AG04450 (cell line): Measurements from ENCODE around the gene TRIM3. TPM values are rescaled to one million over a fixed set of nuclear protein-coding genes. Genes with fewer than 3 reads are reported as not detected.

Experiments used
- CTCF ChIA-PET: fragments of 300-600, 350-600 bp; formaldehyde crosslinking; extraction: SDS; loops from one replicate; lab custom pipeline; 2022; ENCODE audit warnings: antibody characterized with exemption, inconsistent platforms; lab: Charles Lee
- POLR2A ChIA-PET: fragments of 350-600 bp; formaldehyde crosslinking; extraction: SDS; loops from one replicate; lab custom pipeline; 2021; ENCODE audit warnings: antibody characterized with exemption, inconsistent platforms; lab: Yijun Ruan, JAX
- DNase-seq: peaks from one replicate; pipeline ENCODE4 v3.0.0-alpha.2; 2011; ENCODE audit warnings: low read depth, low spot score
- H3K27ac ChIP-seq: one replicate; pipeline ENCODE4 v1.5.1; 2012; ENCODE audit warnings: low read depth, low read length, control low read depth
- H3K27me3 ChIP-seq: one replicate; pipeline ENCODE4 v1.6.0; 2012; ENCODE audit warnings: low read length; ENCODE audit not compliant: control insufficient read depth, insufficient read depth
- H3K4me3 ChIP-seq: 2 replicates; pipeline ENCODE4 v1.5.1; 2011; ENCODE audit warnings: mild to moderate bottlenecking, low read depth, low read length, control low read depth
- H3K9me3 ChIP-seq: 2 replicates; pipeline ENCODE4 v1.5.1; 2012; ENCODE audit warnings: low read length; ENCODE audit not compliant: control insufficient read depth, insufficient read depth
- polyA plus RNA-seq: library from polyadenylated mRNA; depleted of rRNA; stranded (reverse); fragments of >200 nt; gene quantifications from 2 replicates; pipeline ENCODE4 v1.2.3, GENCODE V29; 2011
- TF ChIP-seq, protein P1 (sequence below): IDR thresholded peaks from 2 replicates; pipeline ENCODE4 v1.5.1; 2011; ENCODE audit warnings: low read depth, low read length, control low read depth, inconsistent platforms

The TRIM3 gene
- polyA plus RNA-seq, 1 experiment = 10.5 TPM

DNA sequence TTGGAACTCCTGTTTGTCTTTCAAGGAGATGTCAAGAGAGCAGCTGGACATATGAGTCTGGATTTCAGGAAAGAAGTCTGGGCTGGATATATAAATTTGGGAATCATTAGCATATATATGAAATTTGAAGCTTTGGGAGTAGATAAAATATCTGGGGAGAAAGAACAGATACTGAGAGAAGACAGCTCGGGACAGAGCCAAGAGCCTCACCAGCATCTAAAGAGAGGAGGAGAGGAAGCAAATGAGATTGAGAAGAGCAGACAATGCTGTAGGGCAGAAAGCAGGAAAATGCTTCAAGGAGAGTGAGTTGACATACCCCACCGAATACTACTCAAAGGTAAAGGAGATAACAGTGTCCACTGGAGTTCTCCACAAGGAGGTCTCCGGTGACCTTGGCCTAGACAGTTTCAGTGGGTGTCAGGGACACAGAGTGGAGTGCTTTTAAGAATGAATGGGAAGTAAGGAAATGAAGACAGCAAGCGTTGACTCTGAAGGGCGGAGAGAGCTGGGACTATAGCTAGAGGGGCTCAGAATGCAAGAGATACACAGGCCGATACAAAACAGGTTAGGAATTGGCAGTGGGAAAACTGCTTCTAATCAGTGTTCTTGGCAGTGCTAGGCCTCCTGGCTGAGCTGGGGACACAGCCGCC is 55.7 kb downstream of the TRIM3 start:
- ChIA-PET CTCF (interaction anchor here (0.6 to 3.2 kb wide), 5 partner anchors 11 to 268 kb away, joined by 3 to 29 read pairs (median 5); no protein-coding TSS in a partner anchor), POLR2A (interaction anchor here (1.1 to 1.6 kb wide), 2 partner anchors 28 to 63 kb away, joined by 3 to 10 read pairs; partner anchors contain the start of genes ARFIP2, SMPD1 and TIMM10B)
- TF ChIP-seq, protein P1, sequence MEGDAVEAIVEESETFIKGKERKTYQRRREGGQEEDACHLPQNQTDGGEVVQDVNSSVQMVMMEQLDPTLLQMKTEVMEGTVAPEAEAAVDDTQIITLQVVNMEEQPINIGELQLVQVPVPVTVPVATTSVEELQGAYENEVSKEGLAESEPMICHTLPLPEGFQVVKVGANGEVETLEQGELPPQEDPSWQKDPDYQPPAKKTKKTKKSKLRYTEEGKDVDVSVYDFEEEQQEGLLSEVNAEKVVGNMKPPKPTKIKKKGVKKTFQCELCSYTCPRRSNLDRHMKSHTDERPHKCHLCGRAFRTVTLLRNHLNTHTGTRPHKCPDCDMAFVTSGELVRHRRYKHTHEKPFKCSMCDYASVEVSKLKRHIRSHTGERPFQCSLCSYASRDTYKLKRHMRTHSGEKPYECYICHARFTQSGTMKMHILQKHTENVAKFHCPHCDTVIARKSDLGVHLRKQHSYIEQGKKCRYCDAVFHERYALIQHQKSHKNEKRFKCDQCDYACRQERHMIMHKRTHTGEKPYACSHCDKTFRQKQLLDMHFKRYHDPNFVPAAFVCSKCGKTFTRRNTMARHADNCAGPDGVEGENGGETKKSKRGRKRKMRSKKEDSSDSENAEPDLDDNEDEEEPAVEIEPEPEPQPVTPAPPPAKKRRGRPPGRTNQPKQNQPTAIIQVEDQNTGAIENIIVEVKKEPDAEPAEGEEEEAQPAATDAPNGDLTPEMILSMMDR = no peak
- no peaks in the 10 kb centered on the region for H3K9me3 ChIP-seq
- H3K27ac ChIP-seq = no peak overlapping the region
- no peak for DNase-seq
- H3K4me3 ChIP-seq = peak overlapping the region; percentile 80
- H3K27me3 ChIP-seq = no peaks in the 10 kb centered on the region

DNA sequence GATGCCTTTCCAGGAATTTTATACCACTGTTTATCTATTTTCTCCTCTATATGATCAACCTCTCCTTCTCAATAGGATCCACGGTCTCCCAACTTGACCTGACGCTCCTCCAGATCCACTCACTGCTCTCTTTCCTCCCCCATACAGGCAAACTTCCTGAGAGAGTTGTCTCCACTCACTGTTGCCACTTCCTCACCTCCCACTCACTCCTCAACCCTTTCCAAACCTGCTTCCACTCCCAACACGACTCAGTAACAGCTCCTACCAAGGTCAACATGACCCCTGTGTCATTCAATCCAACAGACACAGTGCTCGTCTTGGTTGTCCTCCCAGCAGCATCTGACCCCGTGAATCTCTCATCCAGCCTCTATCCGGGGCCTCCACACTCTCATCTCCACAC is 57.9 kb downstream of the TRIM3 start:
- Histone ChIP-seq H3K27ac (no peak overlapping the region), H3K27me3 (no peaks in the 10 kb centered on the region), H3K9me3 (no peaks in the 10 kb centered on the region), H3K4me3 (no peak overlapping the region)
- ChIA-PET CTCF (no interaction called here), POLR2A (no interaction called here)
- TF ChIP-seq, protein P1 = no peak
- no peak for DNase-seq

DNA sequence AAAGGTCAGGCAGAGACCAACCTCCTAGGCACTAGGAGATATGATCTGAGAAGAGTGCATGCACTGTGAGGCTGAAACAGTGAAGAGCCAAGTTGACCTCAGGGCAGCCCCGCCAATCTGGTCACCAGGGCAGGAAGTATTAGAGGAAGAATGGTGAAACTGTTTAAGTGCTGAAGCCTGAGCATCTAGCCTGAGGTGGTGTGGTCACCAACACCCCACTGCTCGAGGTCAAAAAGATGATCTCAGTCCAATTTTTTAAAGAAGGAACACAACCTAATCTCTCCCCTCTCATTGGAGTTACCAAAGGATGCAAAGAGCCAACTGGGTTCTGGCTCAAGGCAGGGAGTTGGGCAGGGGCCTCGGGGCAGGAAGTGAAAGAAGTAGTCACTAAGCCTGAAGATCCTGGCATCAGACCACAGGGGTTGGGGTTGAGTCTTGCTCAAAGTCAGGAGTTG is 58.8 kb downstream of the TRIM3 start:
- H3K27ac ChIP-seq = no peak overlapping the region
- ChIA-PET CTCF (no interaction called here), POLR2A (no interaction called here)
- TF ChIP-seq, protein P1 = no peak
- H3K9me3 ChIP-seq = no peaks in the 10 kb centered on the region
- no peak overlapping the region for H3K4me3 ChIP-seq
- no peaks in the 10 kb centered on the region for H3K27me3 ChIP-seq
- DNase-seq = no peak

DNA sequence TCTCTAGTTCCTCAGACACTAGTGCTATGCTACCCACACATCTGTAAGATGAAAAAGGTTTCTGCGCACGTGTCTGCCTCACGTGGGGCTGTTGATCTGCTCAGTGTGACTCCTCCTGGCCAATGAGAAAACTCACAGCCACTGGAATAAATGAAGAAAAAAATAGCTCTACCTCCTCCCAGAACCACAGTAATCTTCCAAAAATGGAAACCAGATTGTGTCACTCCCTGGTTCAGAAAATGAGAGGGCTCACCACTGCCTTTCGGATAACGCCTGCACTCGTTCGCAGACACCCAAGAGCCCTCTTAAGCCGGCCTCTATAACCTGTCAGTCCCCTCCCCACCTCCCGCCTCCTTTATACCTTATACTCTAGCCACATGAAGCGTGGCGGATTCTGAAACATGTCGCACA is 59.9 kb downstream of the TRIM3 start:
- ChIA-PET POLR2A (interaction anchor here (1.1 kb wide), 1 partner anchor 13 kb away, joined by 4 read pairs; no protein-coding TSS in a partner anchor), CTCF (interaction anchor here (1.4 kb wide), 1 partner anchor 51 kb away, joined by 4 read pairs; no protein-coding TSS in a partner anchor)
- H3K27me3 ChIP-seq = no peaks in the 10 kb centered on the region
- H3K4me3 ChIP-seq = no peak overlapping the region
- no peaks in the 10 kb centered on the region for H3K9me3 ChIP-seq
- H3K27ac ChIP-seq = peak overlapping the region; percentile 21
- no peak for DNase-seq
- TF ChIP-seq, protein P1 = no peak

DNA sequence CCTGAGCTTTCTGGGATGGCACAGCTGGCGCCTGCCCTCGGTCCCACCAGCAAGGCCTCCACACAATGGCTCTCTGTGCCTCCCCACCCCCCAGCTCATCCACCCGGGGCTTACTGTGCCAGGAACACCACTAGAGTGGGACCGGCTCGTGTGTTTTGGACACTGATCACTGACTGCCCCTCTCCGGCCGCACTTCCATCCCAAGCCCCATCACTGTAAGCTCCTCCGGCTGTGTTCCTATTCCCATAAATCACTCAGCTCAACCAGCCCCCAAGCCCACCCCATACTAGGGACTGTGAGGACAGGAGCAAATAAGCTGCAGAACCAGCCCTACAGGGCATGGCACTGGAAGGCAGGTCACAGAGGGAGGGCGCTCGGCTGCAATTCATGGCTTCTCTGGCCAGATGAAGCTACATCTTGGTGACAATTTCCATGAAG is 62.1 kb downstream of the TRIM3 start:
- CTCF ChIA-PET = interaction anchor here (0.7 kb wide), 1 partner anchor 33 kb away, joined by 4 read pairs; no protein-coding TSS in a partner anchor
- no peak for DNase-seq
- no peak overlapping the region for H3K27ac ChIP-seq
- POLR2A ChIA-PET = no interaction called here
- H3K4me3 ChIP-seq = no peak overlapping the region
- no peaks in the 10 kb centered on the region for H3K27me3 ChIP-seq
- TF ChIP-seq, protein P1 = no peak
- H3K9me3 ChIP-seq = no peaks in the 10 kb centered on the region
